ENCODE data around the gene SMG1.
"Not testable (repeated sequence)": the region's sequence is repeated elsewhere in the genome, so short reads cannot be mapped to it uniquely, and the experiment has no call there.

GRCh38 chr16:18955874-18956580, 29.8 kb upstream of the SMG1 start:
- TF ChIP-seq CTCF, POLR2A (IDR thresholded peaks at IDR 0.05): not testable (repeated sequence)
